Forelimb muscle (tissue), 1 donor: ENCODE data around the gene TTC32. TPM values are rescaled to one million over a fixed set of nuclear protein-coding genes. Genes with fewer than 3 reads are reported as not detected.

Source experiments
- DNase-seq: peaks from one replicate; pipeline ENCODE4 v3.0.0-alpha.2; 2013; ENCODE audit warnings: low read depth
- polyA plus RNA-seq: library from polyadenylated mRNA; unstranded; fragments of 120-200 nt; gene quantifications from one replicate; pipeline ENCODE4 v1.2.1, GENCODE V29; 2013; ENCODE audit not compliant: insufficient read length

Gene TTC32
- polyA plus RNA-seq, 1 donor = 14.3 TPM

GRCh38 chr2:19851116-19851695 is 50.6 kb downstream of the TTC32 start:
- DNase-seq = no peak

- DNase-seq = no peak
Measured at GRCh38 chr2:19850056-19851050, 51.4 kb downstream of the TTC32 start.

DNA sequence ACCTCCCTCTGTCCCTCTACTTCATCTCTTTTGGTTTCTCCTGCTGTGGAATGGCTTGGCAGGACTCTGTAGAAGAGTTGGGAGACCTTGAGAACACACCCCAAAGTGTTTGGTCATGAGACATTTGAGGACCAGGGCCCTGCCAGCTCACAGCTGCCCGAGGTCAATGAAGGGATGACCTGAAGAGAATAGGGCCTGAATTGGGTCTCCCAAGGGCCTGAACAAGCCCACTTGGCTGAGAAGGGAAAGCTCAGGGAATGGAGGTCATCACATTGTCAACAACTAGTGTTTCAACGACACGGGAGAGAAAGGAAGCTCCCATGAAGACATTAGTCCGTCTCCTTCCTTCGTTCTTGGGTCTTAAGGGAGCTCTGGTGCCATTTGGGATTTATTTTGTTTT is 52.8 kb downstream of the TTC32 start:
- DNase-seq = no peak

DNA sequence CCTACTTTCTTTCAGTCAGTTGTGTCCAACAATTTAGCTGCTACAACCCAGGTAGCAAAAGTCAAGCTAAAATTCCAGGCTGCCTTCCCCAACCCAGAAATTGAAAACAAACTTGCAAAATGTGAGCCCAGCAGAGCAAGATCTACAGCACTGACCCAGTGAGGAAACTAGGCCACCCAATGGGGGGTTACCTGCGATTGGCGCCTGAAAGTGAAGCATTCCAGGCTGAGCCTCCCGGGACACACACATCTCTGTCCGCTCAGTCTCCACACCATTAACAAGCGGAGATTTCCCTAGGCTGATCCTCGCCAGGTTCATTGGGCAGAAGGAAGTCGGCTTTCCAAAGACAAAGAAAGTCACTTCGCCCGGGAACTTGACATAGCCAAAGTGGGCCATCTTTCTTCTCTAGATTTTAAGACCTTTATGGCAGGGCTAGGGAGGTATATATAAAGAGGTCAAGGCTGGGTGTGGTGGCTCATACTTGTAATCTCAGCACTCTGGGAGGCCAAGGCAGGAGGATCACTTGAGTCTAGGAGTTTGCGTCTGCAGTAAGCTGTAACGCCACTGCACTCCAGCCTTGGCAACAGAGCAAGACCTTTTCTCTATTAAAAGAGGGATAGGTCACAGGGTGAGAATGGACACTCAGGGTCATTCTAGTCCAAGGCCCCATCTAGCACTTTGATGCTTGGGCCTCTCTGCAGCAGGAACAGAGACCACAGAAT is 53.6 kb downstream of the TTC32 start:
- DNase-seq = no peak

- DNase-seq = no peak
Measured at GRCh38 chr2:19847486-19847885, 54.3 kb downstream of the TTC32 start.

Other genes with a start within 250 kb of the TTC32 start
- 7.3 TPM for gene WDR35, start 88.1 kb upstream of the TTC32 start, polyA plus RNA-seq
- gene MATN3, start 110.7 kb upstream of the TTC32 start, polyA plus RNA-seq = 1.6 TPM
- gene LAPTM4A, start 149.6 kb upstream of the TTC32 start, polyA plus RNA-seq = 322 TPM